K562 (cell line): Measurements from ENCODE around the gene CMBL. TPM values are rescaled to one million over a fixed set of nuclear protein-coding genes. Genes with fewer than 3 reads are reported as not detected.

Experiments
- ARID1B ChIP-seq: fragments of 450-650 bp; IDR thresholded peaks from 2 replicates; pipeline ENCODE4 v1.6.1; 2016; ENCODE audit warnings: antibody characterized with exemption, mild to moderate bottlenecking, inconsistent platforms
- BRD4 ChIP-seq: fragments of 200-600 bp; sonication (generic); IDR thresholded peaks from 2 replicates; pipeline ENCODE4 v1.6.1; 2017; ENCODE audit warnings: inconsistent platforms
- CREB1 ChIP-seq, 2 experiments: sonication (generic) in 1 of 2; formaldehyde crosslinking in 1 of 2; IDR thresholded peaks; 2 replicates each; pipeline versions ENCODE4 v1.6.1 to v1.8.0; 2012 to 2022; ENCODE audit warnings: inconsistent platforms in 1 of 2, mild to moderate bottlenecking in 1 of 2, missing genetic modification reagents in 1 of 2, moderate library complexity in 1 of 2
- FOXJ2 ChIP-seq: fragments of 200-800 bp; sonication (Bioruptor generic); IDR thresholded peaks from 2 replicates; pipeline ENCODE4 v1.6.1; 2016; ENCODE audit warnings: missing genetic modification characterization, missing compliant biosample characterization
- FOXK1 ChIP-seq: sonication (generic); formaldehyde crosslinking; IDR thresholded peaks from 2 replicates; pipeline ENCODE4 v1.8.0; 2022; ENCODE audit warnings: missing genetic modification reagents, mild to moderate bottlenecking, borderline replicate concordance
- IRF1 ChIP-seq: sonication (generic); formaldehyde crosslinking; IDR thresholded peaks from 2 replicates; pipeline ENCODE4 v1.8.0; 2022; ENCODE audit warnings: missing genetic modification reagents, mild to moderate bottlenecking, borderline replicate concordance
- NFYB ChIP-seq: IDR thresholded peaks from 2 replicates; pipeline ENCODE4 v1.6.1; 2011; ENCODE audit warnings: mild to moderate bottlenecking, moderate library complexity; ENCODE audit not compliant: insufficient read length; ENCODE audit errors: extremely low read depth
- PREB ChIP-seq: sonication (generic); formaldehyde crosslinking; IDR thresholded peaks from 2 replicates; pipeline ENCODE4 v1.8.1; 2023; ENCODE audit warnings: mild to moderate bottlenecking, missing genetic modification reagents
- PTTG1 ChIP-seq: fragments of 450-650 bp; IDR thresholded peaks from 2 replicates; pipeline ENCODE4 v1.6.1; 2016; ENCODE audit warnings: low read depth, mild to moderate bottlenecking, missing genetic modification characterization, missing compliant biosample characterization
- RCOR1 ChIP-seq, 2 experiments: IDR thresholded peaks; 2 replicates each; pipeline ENCODE4 v1.6.1; 2012; ENCODE audit warnings: low read depth in 2 of 2, low read length in 2 of 2, borderline replicate concordance in 1 of 2, improper control_type of control experiment in 1 of 2
- TAF7 ChIP-seq: fragments of 450-650 bp; IDR thresholded peaks from 2 replicates; pipeline ENCODE4 v1.6.1; 2016; ENCODE audit warnings: missing genetic modification characterization, missing compliant biosample characterization
- ZNF253 ChIP-seq: fragments of 250-450 bp; sonication (Bioruptor Pico); conservative IDR thresholded peaks from 2 replicates; pipeline ENCODE4 v1.6.1; 2021; ENCODE audit warnings: mild to moderate bottlenecking
- polyA plus RNA-seq, 8 experiments: library from polyadenylated mRNA; depleted of rRNA in 4 of 8; stranded (reverse) in 5 of 8; unstranded in 3 of 8; fragments of >200 nt; fragmentation: Nextera tagmentation in 2 of 8; fragmentation: Illumina TruSeq in 1 of 8; extraction: Ambion mirVana in 2 of 8; extraction: Trizol in 1 of 8; gene quantifications; 2 replicates each; pipeline versions ENCODE4 v1.2.1 to v1.2.3, GENCODE V29; 2011 to 2014; ENCODE audit warnings: inconsistent platforms in 1 of 8, missing spikeins in 1 of 8
- total RNA-seq, 7 experiments: library from RNA; depleted of rRNA in 6 of 7; stranded (reverse); fragments of >200 nt in 6 of 7; fragmentation: Illumina TruSeq in 2 of 7; extraction: Trizol in 2 of 7; gene quantifications; 2 replicates each; pipeline versions ENCODE4 v1.2.1 to v1.2.3, GENCODE V29; 2011 to 2021; ENCODE audit warnings: low replicate concordance in 1 of 7
- TF ChIP-seq, protein P1 (sequence below), 2 experiments: fragments of 250-450 bp in 1 of 2; fragments of 450-650 bp in 1 of 2; sonication (Bioruptor Pico) in 1 of 2; IDR thresholded peaks; 2 replicates each; pipeline versions ENCODE4 v1.6.1 to v1.8.0; 2016 to 2021; ENCODE audit warnings: mild to moderate bottlenecking in 2 of 2, moderate library complexity in 2 of 2, missing compliant biosample characterization in 1 of 2, missing genetic modification characterization in 1 of 2
- TF ChIP-seq, protein P2 (sequence below): sonication (generic); formaldehyde crosslinking; IDR thresholded peaks from 2 replicates; pipeline ENCODE4 v1.8.1; 2023; ENCODE audit warnings: mild to moderate bottlenecking, missing genetic modification reagents
- TF ChIP-seq, protein P3 (sequence below): sonication (generic); formaldehyde crosslinking; IDR thresholded peaks from 2 replicates; pipeline ENCODE4 v1.8.0; 2022; ENCODE audit warnings: missing genetic modification reagents, mild to moderate bottlenecking, moderate library complexity, borderline replicate concordance

The CMBL gene
- total and polyA plus RNA-seq, 9 of the 15 experiments (the other 6 are each of a cell fraction or from before 2014, with no cell fraction given), result 22.6 to 192 (median 71.1) TPM

DNA sequence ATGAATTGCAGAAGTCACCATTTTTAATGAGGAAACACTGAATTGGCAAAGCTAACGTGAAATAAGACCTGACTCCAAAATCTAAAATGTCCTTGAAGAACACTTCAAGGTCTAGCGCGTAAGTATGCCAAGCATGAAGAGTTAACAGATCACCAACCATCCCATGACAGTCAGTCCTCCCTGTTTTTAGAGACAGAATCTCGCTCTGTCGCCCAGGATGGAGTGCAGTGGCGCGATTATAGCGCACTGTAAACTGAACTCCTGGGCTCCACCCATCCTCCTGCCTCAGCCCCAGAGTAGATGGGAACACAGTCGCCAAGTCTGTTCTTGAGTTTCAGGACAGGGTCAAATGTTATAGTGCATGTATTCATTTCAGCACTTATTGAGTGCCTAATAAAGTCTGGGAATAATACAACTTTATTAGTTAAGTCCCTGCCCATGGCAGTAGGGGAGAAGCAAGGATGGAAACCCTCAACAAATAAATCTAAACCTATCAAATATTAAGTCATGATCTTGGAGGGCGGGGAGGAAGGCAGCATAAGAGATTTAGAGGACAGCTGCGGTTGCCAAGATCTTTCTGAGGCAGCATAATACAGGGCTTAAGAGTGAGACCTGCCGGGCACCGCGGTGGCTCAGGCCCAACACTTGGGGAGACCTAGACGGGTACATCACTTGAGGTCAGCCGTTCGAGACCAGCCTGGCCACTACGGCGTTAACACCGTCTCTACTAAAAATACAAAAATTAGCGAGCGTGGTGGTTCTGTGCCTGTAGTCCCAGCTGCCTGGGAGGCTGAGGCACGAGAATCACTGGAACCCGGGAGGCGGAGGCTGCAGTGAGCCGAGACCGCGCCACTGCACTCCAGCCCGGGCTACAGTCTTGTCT lies 59.1 kb downstream of the CMBL start (continued):
- TF ChIP-seq CREB1 (IDR thresholded peaks at IDR 0.05) (peak; percentile 63), CREB1 (CRISPR knock-in tag; IDR thresholded peaks at IDR 0.05) (no peak), ZNF253 (CRISPR knock-in tag) (no peak), NFYB (no peak), FOXK1 (CRISPR knock-in tag) (peak; percentile 49; the same call in 1 of the 2 replicates), ARID1B (peak; percentile 32; the same call in 1 of the 2 replicates), TAF7 (tag) (0 out of 2 replicates have a peak, but pooled peaks have one; percentile 10), PREB (CRISPR knock-in tag) (0 out of 2 replicates have a peak, but pooled peaks have one; percentile 29), FOXJ2 (tag) (0 out of 2 replicates have a peak, but pooled peaks have one; percentile 19), PTTG1 (tag) (no peak), RCOR1 (IDR thresholded peaks at IDR 0.05; ENCODE audit: borderline replicate concordance in 1 of 2, low read depth in 2 of 2, low read length in 2 of 2) (peak in 1 of 2 experiments; percentile 53; a peak in 2 of 4 replicates), BRD4 (peak; percentile 39; the same call in 1 of the 2 replicates), IRF1 (0 out of 2 replicates have a peak, but pooled peaks have one; percentile 48)
- TF ChIP-seq, protein P1, sequence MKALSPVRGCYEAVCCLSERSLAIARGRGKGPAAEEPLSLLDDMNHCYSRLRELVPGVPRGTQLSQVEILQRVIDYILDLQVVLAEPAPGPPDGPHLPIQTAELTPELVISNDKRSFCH (CRISPR knock-in tag; IDR thresholded peaks at IDR 0.05), result no peak
- TF ChIP-seq, protein P1 (tag; IDR thresholded peaks at IDR 0.05), result 0 out of 2 replicates have a peak, but pooled peaks have one; percentile 57
- TF ChIP-seq, protein P2, sequence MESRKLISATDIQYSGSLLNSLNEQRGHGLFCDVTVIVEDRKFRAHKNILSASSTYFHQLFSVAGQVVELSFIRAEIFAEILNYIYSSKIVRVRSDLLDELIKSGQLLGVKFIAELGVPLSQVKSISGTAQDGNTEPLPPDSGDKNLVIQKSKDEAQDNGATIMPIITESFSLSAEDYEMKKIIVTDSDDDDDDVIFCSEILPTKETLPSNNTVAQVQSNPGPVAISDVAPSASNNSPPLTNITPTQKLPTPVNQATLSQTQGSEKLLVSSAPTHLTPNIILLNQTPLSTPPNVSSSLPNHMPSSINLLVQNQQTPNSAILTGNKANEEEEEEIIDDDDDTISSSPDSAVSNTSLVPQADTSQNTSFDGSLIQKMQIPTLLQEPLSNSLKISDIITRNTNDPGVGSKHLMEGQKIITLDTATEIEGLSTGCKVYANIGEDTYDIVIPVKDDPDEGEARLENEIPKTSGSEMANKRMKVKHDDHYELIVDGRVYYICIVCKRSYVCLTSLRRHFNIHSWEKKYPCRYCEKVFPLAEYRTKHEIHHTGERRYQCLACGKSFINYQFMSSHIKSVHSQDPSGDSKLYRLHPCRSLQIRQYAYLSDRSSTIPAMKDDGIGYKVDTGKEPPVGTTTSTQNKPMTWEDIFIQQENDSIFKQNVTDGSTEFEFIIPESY (CRISPR knock-in tag), result 0 out of 2 replicates have a peak, but pooled peaks have one; percentile 25
- TF ChIP-seq, protein P3, sequence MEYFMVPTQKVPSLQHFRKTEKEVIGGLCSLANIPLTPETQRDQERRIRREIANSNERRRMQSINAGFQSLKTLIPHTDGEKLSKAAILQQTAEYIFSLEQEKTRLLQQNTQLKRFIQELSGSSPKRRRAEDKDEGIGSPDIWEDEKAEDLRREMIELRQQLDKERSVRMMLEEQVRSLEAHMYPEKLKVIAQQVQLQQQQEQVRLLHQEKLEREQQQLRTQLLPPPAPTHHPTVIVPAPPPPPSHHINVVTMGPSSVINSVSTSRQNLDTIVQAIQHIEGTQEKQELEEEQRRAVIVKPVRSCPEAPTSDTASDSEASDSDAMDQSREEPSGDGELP, result 0 out of 2 replicates have a peak, but pooled peaks have one; percentile 32
